Stimulated activated naive CD8-positive, alpha-beta T cell treated with anti-CD3 and anti-CD28 coated beads, Interleukin-15, Interleukin-2, amounts not matched to agents 100 ng/mL and 50 ng/mL, for 24 hours (primary cell): ENCODE data around the gene TSSC4.

Experiments
- H3K27ac Mint-ChIP-seq: one replicate; pipeline ENCODE4 v1.8.0; 2021; ENCODE audit warnings: mild to moderate bottlenecking, mixed read lengths
- H3K27me3 Mint-ChIP-seq: one replicate; pipeline ENCODE4 v1.8.0; 2021; ENCODE audit warnings: mixed read lengths
- H3K36me3 Mint-ChIP-seq: one replicate; pipeline ENCODE4 v1.8.0; 2021; ENCODE audit warnings: low read depth, mixed read lengths
- H3K4me1 Mint-ChIP-seq: one replicate; pipeline ENCODE4 v1.8.0; 2021; ENCODE audit warnings: low read depth, mixed read lengths
- H3K4me3 Mint-ChIP-seq: one replicate; pipeline ENCODE4 v1.8.0; 2021; ENCODE audit warnings: mild to moderate bottlenecking, mixed read lengths
- H3K9me3 Mint-ChIP-seq: one replicate; pipeline ENCODE4 v1.8.0; 2021; ENCODE audit warnings: mixed read lengths

TSSC4 gene

GRCh38 chr11:2365571-2366210 is 34.9 kb upstream of the TSSC4 start:
- H3K4me3 Mint-ChIP-seq: no peak overlapping the region
- H3K27ac Mint-ChIP-seq: no peak overlapping the region
- H3K4me1 Mint-ChIP-seq: no peaks in the 10 kb centered on the region
- H3K36me3 Mint-ChIP-seq: no peaks in the 10 kb centered on the region
- H3K27me3 Mint-ChIP-seq: no peaks in the 10 kb centered on the region
- no peaks in the 10 kb centered on the region for H3K9me3 Mint-ChIP-seq

GRCh38 chr11:2366276-2366675 is 34.3 kb upstream of the TSSC4 start:
- H3K27me3 Mint-ChIP-seq: no peaks in the 10 kb centered on the region
- H3K4me1 Mint-ChIP-seq: no peaks in the 10 kb centered on the region
- no peak overlapping the region for H3K27ac Mint-ChIP-seq
- no peak overlapping the region for H3K4me3 Mint-ChIP-seq
- no peaks in the 10 kb centered on the region for H3K36me3 Mint-ChIP-seq
- H3K9me3 Mint-ChIP-seq: no peaks in the 10 kb centered on the region

- Mint-ChIP-seq H3K4me1 (no peaks in the 10 kb centered on the region), H3K4me3 (no peak overlapping the region), H3K9me3 (no peaks in the 10 kb centered on the region)
Measured at GRCh38 chr11:2366733-2367132, 33.8 kb upstream of the TSSC4 start.

GRCh38 chr11:2367266-2368160 is 33.0 kb upstream of the TSSC4 start:
- Mint-ChIP-seq H3K27ac (no peak overlapping the region), H3K9me3 (no peaks in the 10 kb centered on the region), H3K36me3 (no peaks in the 10 kb centered on the region), H3K4me1 (no peaks in the 10 kb centered on the region), H3K4me3 (no peak overlapping the region), H3K27me3 (no peaks in the 10 kb centered on the region)

More at GRCh38 chr11:2366733-2367132, 33.8 kb upstream of the TSSC4 start:
- no peak overlapping the region for H3K27ac Mint-ChIP-seq
- no peaks in the 10 kb centered on the region for H3K27me3 Mint-ChIP-seq
- H3K36me3 Mint-ChIP-seq: no peaks in the 10 kb centered on the region

GRCh38 chr11:2368178-2368850 is 32.2 kb upstream of the TSSC4 start:
- Mint-ChIP-seq H3K27me3 (no peaks in the 10 kb centered on the region), H3K27ac (no peak overlapping the region), H3K9me3 (no peaks in the 10 kb centered on the region), H3K4me3 (no peak overlapping the region), H3K4me1 (no peaks in the 10 kb centered on the region), H3K36me3 (no peaks in the 10 kb centered on the region)

- no peak overlapping the region for H3K4me3 Mint-ChIP-seq
- no peaks in the 10 kb centered on the region for H3K4me1 Mint-ChIP-seq
- H3K27ac Mint-ChIP-seq: no peak overlapping the region
- H3K9me3 Mint-ChIP-seq: no peaks in the 10 kb centered on the region
- H3K36me3 Mint-ChIP-seq: no peaks in the 10 kb centered on the region
- H3K27me3 Mint-ChIP-seq: no peaks in the 10 kb centered on the region
Measured at GRCh38 chr11:2368851-2369180, 31.7 kb upstream of the TSSC4 start.

GRCh38 chr11:2369320-2369719 is 31.2 kb upstream of the TSSC4 start:
- no peaks in the 10 kb centered on the region for H3K36me3 Mint-ChIP-seq
- no peak overlapping the region for H3K27ac Mint-ChIP-seq
- no peaks in the 10 kb centered on the region for H3K9me3 Mint-ChIP-seq
- H3K4me1 Mint-ChIP-seq: no peaks in the 10 kb centered on the region
- no peaks in the 10 kb centered on the region for H3K27me3 Mint-ChIP-seq
- H3K4me3 Mint-ChIP-seq: no peak overlapping the region

GRCh38 chr11:2369896-2370295 is 30.7 kb upstream of the TSSC4 start:
- Mint-ChIP-seq H3K4me1 (no peaks in the 10 kb centered on the region), H3K27me3 (no peaks in the 10 kb centered on the region), H3K9me3 (no peaks in the 10 kb centered on the region), H3K36me3 (no peaks in the 10 kb centered on the region), H3K4me3 (no peak overlapping the region), H3K27ac (no peak overlapping the region)

- Mint-ChIP-seq H3K4me1 (peaks cover 10% of the 10 kb centered on the region), H3K27me3 (no peaks in the 10 kb centered on the region), H3K4me3 (no peak overlapping the region), H3K36me3 (no peaks in the 10 kb centered on the region), H3K27ac (no peak overlapping the region), H3K9me3 (no peaks in the 10 kb centered on the region)
Measured at GRCh38 chr11:2374456-2375201, 25.9 kb upstream of the TSSC4 start.

- Mint-ChIP-seq H3K27ac (no peak overlapping the region), H3K4me1 (peaks cover 16% of the 10 kb centered on the region), H3K36me3 (no peaks in the 10 kb centered on the region), H3K9me3 (no peaks in the 10 kb centered on the region), H3K4me3 (no peak overlapping the region), H3K27me3 (no peaks in the 10 kb centered on the region)
Measured at GRCh38 chr11:2375341-2375853, 25.2 kb upstream of the TSSC4 start.

GRCh38 chr11:2375964-2376551 is 24.5 kb upstream of the TSSC4 start:
- Mint-ChIP-seq H3K4me1 (peaks cover 22% of the 10 kb centered on the region), H3K27ac (peak overlapping the region; percentile 49), H3K36me3 (no peaks in the 10 kb centered on the region), H3K9me3 (no peaks in the 10 kb centered on the region), H3K4me3 (peak overlapping the region; percentile 41), H3K27me3 (no peaks in the 10 kb centered on the region)

- H3K36me3 Mint-ChIP-seq: no peaks in the 10 kb centered on the region
- H3K27ac Mint-ChIP-seq: peak within 1 kb of the TSS; percentile 77
- no peaks in the 10 kb centered on the region for H3K27me3 Mint-ChIP-seq
- no peaks in the 10 kb centered on the region for H3K9me3 Mint-ChIP-seq
- H3K4me3 Mint-ChIP-seq: peak within 1 kb of the TSS; percentile 90
- H3K4me1 Mint-ChIP-seq: peaks cover 26% of the 10 kb centered on the region
Measured at GRCh38 chr11:2376751-2377451, 23.6 kb upstream of the TSSC4 start, which contains the start of gene CD81. Gene CD81 (plus strand): TSS chr11:2377310. CDS start chr11:2377550, 240 bp downstream.

- H3K9me3 Mint-ChIP-seq: no peaks in the 10 kb centered on the region
Measured at GRCh38 chr11:2377511-2378443, 22.8 kb upstream of the TSSC4 start.

More at GRCh38 chr11:2377511-2378443, 22.8 kb upstream of the TSSC4 start:
- Mint-ChIP-seq H3K36me3 (no peaks in the 10 kb centered on the region), H3K4me3 (peak overlapping the region; percentile 90), H3K27ac (peak overlapping the region; percentile 77), H3K4me1 (peaks cover 30% of the 10 kb centered on the region), H3K27me3 (no peaks in the 10 kb centered on the region)
